SK-N-SH (cell line): ENCODE measurements around the gene DOK6. TPM values are rescaled to one million over a fixed set of nuclear protein-coding genes. Genes with fewer than 3 reads are reported as not detected.

Experiments
- CHD2 ChIP-seq: fragments of 150-350 bp; IDR thresholded peaks from 2 replicates; pipeline ENCODE4 v1.6.1; 2018; ENCODE audit warnings: low read length; ENCODE audit not compliant: partially characterized antibody
- EP300 ChIP-seq, 2 experiments: IDR thresholded peaks; 2 replicates each; pipeline versions ENCODE4 v1.4.0 to v1.6.1; 2012; ENCODE audit warnings: borderline replicate concordance in 1 of 2, low read depth in 1 of 2, low read length in 1 of 2
- FOSL2 ChIP-seq: IDR thresholded peaks from 2 replicates; pipeline ENCODE4 v1.4.0; 2012; ENCODE audit warnings: low read depth, mild to moderate bottlenecking, moderate library complexity, borderline replicate concordance
- FOXJ3 ChIP-seq: sonication (generic); formaldehyde crosslinking; IDR thresholded peaks from 2 replicates; pipeline ENCODE4 v1.5.1; 2020; ENCODE audit warnings: mild to moderate bottlenecking, missing genetic modification reagents
- FOXM1 ChIP-seq: IDR thresholded peaks from 2 replicates; pipeline ENCODE4 v1.4.0; 2012; ENCODE audit warnings: low read depth, mild to moderate bottlenecking
- GATA2 ChIP-seq: sonication (generic); formaldehyde crosslinking; IDR thresholded peaks from 2 replicates; pipeline ENCODE4 v1.5.0; 2020; ENCODE audit warnings: mild to moderate bottlenecking, missing genetic modification reagents
- IRF3 ChIP-seq: fragments of 150-350 bp; IDR thresholded peaks from 2 replicates; pipeline ENCODE4 v1.6.1; 2016; ENCODE audit warnings: mild to moderate bottlenecking, low read depth, low read length
- JUND ChIP-seq: IDR thresholded peaks from 2 replicates; pipeline ENCODE4 v1.4.0; 2012
- MAX ChIP-seq: IDR thresholded peaks from 2 replicates; pipeline ENCODE4 v1.4.0; 2012; ENCODE audit warnings: low read depth
- MEF2A ChIP-seq: IDR thresholded peaks from 2 replicates; pipeline ENCODE4 v1.4.0; 2012; ENCODE audit warnings: low read depth, borderline replicate concordance
- MXI1 ChIP-seq: IDR thresholded peaks from 2 replicates; pipeline ENCODE4 v1.6.1; 2012; ENCODE audit warnings: mild to moderate bottlenecking, low read depth, low read length, improper control_type of control experiment
- NFIC ChIP-seq: IDR thresholded peaks from 2 replicates; pipeline ENCODE4 v1.4.0; 2012; ENCODE audit warnings: borderline replicate concordance
- NRF1 ChIP-seq: IDR thresholded peaks from 2 replicates; pipeline ENCODE4 v1.6.1; 2012; ENCODE audit warnings: low read depth, mild to moderate bottlenecking, low read length
- RAD21 ChIP-seq: IDR thresholded peaks from 2 replicates; pipeline ENCODE4 v1.6.1; 2012; ENCODE audit warnings: mild to moderate bottlenecking, low read length
- RCOR1 ChIP-seq: fragments of 150-350 bp; IDR thresholded peaks from 2 replicates; pipeline ENCODE4 v1.6.1; 2017; ENCODE audit warnings: antibody characterized with exemption, low read length
- REST ChIP-seq: IDR thresholded peaks from 2 replicates; pipeline ENCODE4 v1.6.1; 2012; ENCODE audit warnings: mild to moderate bottlenecking, low read depth, low read length, moderate library complexity
- RXRA ChIP-seq: IDR thresholded peaks from 2 replicates; pipeline ENCODE4 v1.4.0; 2012; ENCODE audit warnings: low read depth, mild to moderate bottlenecking, borderline replicate concordance
- SIN3A ChIP-seq: IDR thresholded peaks from 2 replicates; pipeline ENCODE4 v1.6.1; 2012; ENCODE audit warnings: low read depth, mild to moderate bottlenecking, low read length, moderate library complexity, borderline replicate concordance
- SMC3 ChIP-seq: IDR thresholded peaks from 2 replicates; pipeline ENCODE4 v1.6.1; 2012; ENCODE audit warnings: low read depth, low read length, improper control_type of control experiment
- TAF1 ChIP-seq: IDR thresholded peaks from 2 replicates; pipeline ENCODE4 v1.6.1; 2012; ENCODE audit warnings: low read depth, mild to moderate bottlenecking, low read length, moderate library complexity, borderline replicate concordance
- TCF12 ChIP-seq: IDR thresholded peaks from 2 replicates; pipeline ENCODE4 v1.4.0; 2012
- USF1 ChIP-seq: IDR thresholded peaks from 2 replicates; pipeline ENCODE4 v1.4.0; 2012; ENCODE audit warnings: low read depth, borderline replicate concordance
- ZBTB33 ChIP-seq: IDR thresholded peaks from 2 replicates; pipeline ENCODE4 v1.4.0; 2012; ENCODE audit warnings: low read depth, borderline replicate concordance
- polyA plus RNA-seq, 3 experiments: library from polyadenylated mRNA; depleted of rRNA; stranded (reverse); fragments of >200 nt; gene quantifications; 2 replicates each; pipeline ENCODE4 v1.2.3, GENCODE V29; 2012

Gene DOK6
- polyA plus RNA-seq, 1 of the 3 experiments (the other 2 are of a cell fraction), result 3.9 TPM

- TF ChIP-seq REST, result peak; percentile 48; the same call in 1 of the 2 replicates
- TF ChIP-seq FOXJ3 (CRISPR knock-in tag), result no peak
- peak; percentile 57; the same call in 1 of the 2 replicates for TF ChIP-seq TCF12
- TF ChIP-seq RCOR1, result no peak
- no peak for TF ChIP-seq MAX
- no peak for TF ChIP-seq NFIC
- TF ChIP-seq TAF1, result no peak
- no peak for TF ChIP-seq MXI1
- peak; percentile 28; the same call in 1 of the 2 replicates for TF ChIP-seq RAD21
- no peak for TF ChIP-seq CHD2
- TF ChIP-seq FOSL2, result peak; percentile 29; the same call in 1 of the 2 replicates
- TF ChIP-seq RXRA, result no peak
- TF ChIP-seq NRF1, result no peak
- TF ChIP-seq JUND, result peak; percentile 46; the same call in 1 of the 2 replicates
- peak; percentile 28; the same call in 1 of the 2 replicates for TF ChIP-seq SMC3
- no peak for TF ChIP-seq MEF2A
- no peak for TF ChIP-seq IRF3
- TF ChIP-seq EP300 (IDR thresholded peaks at IDR 0.05; ENCODE audit: borderline replicate concordance in 1 of 2, low read depth in 1 of 2, low read length in 1 of 2), result no peak
- TF ChIP-seq GATA2, result no peak
- no peak for TF ChIP-seq ZBTB33
- no peak for TF ChIP-seq USF1
- no peak for TF ChIP-seq SIN3A
- no peak for TF ChIP-seq FOXM1
Measured at GRCh38 chr18:69484699-69485396, 84.2 kb downstream of the DOK6 start (continued).
